Measurements from ENCODE around the gene ARAP2.
"Not testable (repeated sequence)": the region's sequence is repeated elsewhere in the genome, so short reads cannot be mapped to it uniquely, and the experiment has no call there.

Gene ARAP2

DNA sequence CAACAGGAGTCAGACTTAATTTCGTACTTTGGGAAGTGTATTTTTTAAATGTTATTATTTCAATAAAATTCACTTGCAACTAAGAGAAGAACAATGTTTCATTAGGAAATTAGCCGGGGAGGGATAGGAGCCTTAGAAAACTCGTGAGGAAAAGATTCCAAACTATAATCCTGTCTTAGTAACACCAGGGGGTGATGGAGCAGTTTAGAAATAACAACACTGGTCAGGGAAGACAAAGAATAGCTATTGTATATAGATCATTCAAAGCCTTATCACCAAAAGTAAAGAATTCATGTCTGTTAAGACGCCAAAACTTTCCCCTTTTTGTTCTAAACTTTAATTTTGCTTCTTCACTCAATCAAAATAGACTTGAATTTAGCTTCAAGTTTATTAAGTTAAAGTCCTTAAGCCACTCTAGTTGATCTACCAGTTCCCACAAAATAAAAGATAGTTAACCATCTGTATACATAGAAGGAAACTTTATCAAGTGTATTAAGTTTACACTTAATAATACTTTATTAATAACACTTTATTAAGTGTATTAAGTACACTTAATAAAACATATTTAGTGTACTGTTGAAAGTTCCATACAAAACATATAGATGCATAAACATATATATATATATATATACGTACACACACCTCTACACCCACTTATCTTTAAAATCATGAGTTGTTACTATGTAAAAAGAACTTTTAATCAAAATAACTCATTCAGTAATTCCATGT lies 60.5 kb downstream of the ARAP2 start:
- DNase-seq (ENCODE audit: low read depth in 2 of 2), result no peak

GRCh38 chr4:36183232-36183631 lies 61.1 kb downstream of the ARAP2 start:
- no peak for DNase-seq (ENCODE audit: low read depth in 2 of 2)

DNA sequence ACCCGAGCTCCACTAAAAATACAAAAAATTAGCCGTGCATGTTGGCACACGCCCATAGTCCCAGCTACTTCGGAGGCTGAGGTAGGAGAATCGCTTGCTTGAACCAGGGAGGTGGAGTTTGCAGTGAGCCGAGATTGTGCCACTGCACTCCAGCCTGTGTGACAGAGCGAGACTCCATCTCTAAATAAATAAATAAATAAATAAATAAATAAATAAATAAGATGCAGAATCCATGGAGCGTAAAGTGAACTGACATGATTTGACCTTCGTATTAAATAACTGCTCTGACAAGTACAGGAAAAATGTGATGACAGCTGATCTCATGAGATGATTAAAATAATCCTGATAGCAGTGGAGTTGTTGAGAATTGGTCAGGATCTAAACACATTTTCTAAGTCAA lies 62.0 kb downstream of the ARAP2 start:
- not testable (repeated sequence) for DNase-seq (ENCODE audit: low read depth in 2 of 2)

- DNase-seq (ENCODE audit: low read depth in 2 of 2), result no peak
These were observed 64.1 kb downstream of the ARAP2 start for GRCh38 chr4:36180206-36180605.

GRCh38 chr4:36178484-36178883 lies 65.8 kb downstream of the ARAP2 start:
- DNase-seq (ENCODE audit: low read depth in 2 of 2), result no peak

- DNase-seq (ENCODE audit: low read depth in 2 of 2), result no peak
These were observed 66.4 kb downstream of the ARAP2 start for GRCh38 chr4:36177946-36178345.

DNA sequence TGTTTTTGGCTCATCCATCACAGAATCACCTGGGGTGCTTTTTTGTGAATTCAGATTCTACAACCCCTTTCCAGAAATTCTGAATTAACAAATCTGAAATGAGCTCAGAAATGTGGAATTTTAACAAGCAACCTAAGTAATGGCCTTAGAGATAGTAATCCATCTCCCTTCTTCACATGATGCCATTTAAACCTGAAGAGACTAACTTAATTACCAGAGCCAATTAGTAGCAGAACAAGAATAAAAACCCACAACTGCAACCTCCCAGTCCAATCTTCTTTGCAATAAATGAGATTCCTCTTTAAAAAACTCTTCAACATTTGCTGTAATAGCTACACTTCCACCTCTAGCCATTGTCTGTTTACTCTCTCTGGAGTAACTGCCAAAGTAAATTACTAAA lies 69.7 kb downstream of the ARAP2 start:
- no peak for DNase-seq (ENCODE audit: low read depth in 2 of 2)

- no peak for DNase-seq (ENCODE audit: low read depth in 2 of 2)
These were observed 70.4 kb downstream of the ARAP2 start for GRCh38 chr4:36173905-36174304.

DNA sequence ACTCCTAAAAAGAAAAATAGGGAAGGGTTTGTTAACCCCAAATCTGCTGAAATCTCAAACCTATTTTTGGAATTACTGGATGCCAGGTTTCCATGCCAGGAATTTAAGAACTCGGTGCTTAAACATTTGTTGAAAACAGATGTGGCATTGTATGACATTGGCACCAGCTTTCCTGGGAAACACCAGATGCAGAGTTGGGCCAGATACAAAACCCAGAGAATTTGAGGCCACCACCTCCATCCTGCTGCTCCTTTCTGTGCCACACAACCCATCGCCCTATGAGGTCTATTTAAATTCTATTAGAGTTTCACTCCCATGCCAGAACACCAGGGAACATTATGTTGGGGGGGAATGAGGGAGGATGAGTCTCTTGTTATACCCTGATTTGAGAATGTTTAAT lies 71.7 kb downstream of the ARAP2 start:
- no peak for DNase-seq (ENCODE audit: low read depth in 2 of 2)

GRCh38 chr4:36168127-36168878 lies 76.0 kb downstream of the ARAP2 start:
- DNase-seq (ENCODE audit: low read depth in 2 of 2), result no peak

GRCh38 chr4:36165631-36166005 lies 78.7 kb downstream of the ARAP2 start:
- DNase-seq (ENCODE audit: low read depth in 2 of 2), result no peak

GRCh38 chr4:36164900-36165630 lies 79.2 kb downstream of the ARAP2 start:
- DNase-seq (ENCODE audit: low read depth in 2 of 2), result no peak

- no peak for DNase-seq (ENCODE audit: low read depth in 2 of 2)
These were observed 81.1 kb downstream of the ARAP2 start for GRCh38 chr4:36163198-36163597.

DNA sequence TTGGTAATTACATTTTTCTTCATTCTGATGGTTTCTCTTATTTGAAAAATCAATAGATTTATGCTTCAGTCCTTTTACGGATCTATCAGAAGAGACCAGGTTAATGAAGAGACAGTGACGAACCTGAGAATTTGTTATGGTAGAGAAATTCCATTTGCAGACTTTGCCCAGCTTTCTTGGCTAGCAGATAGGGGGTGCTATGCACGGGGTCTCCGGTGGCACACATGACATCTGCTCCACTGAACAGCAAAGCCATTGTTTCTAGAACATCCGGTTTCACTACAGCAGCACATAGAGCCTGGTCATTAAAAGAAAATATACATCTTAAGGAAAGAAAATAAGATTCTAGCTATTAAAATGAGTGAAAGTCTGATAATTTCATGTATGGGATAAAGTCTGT lies 85.1 kb downstream of the ARAP2 start:
- no peak for DNase-seq (ENCODE audit: low read depth in 2 of 2)

DNA sequence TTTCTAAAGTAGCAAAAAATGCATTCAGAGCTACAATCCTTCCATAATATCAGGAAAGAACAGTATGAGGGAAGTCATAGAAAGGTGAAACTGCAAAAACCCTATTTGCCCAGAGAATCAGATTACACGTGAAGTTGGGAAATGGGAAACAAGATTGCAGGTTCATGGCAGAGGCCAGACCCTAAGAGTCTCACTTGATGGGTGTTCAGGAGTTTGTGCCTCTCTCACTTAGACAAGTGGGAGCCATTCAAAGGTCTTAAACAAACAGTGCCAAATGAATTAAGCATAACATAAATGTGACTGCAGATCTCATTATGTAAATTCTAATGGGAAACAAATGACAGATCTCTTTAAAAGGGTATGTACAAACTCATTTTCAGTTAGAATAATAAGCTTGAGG lies 91.6 kb downstream of the ARAP2 start:
- no peak for DNase-seq (ENCODE audit: low read depth in 2 of 2)

- no peak for DNase-seq (ENCODE audit: low read depth in 2 of 2)
These were observed 101.8 kb downstream of the ARAP2 start for GRCh38 chr4:36142504-36142903.

GRCh38 chr4:36141186-36141585 lies 103.1 kb downstream of the ARAP2 start:
- DNase-seq (ENCODE audit: low read depth in 2 of 2), result no peak

GRCh38 chr4:36140421-36140820 lies 103.9 kb downstream of the ARAP2 start:
- no peak for DNase-seq (ENCODE audit: low read depth in 2 of 2)

- DNase-seq (ENCODE audit: low read depth in 2 of 2), result no peak
These were observed 106.1 kb downstream of the ARAP2 start for GRCh38 chr4:36138220-36138619.

DNA sequence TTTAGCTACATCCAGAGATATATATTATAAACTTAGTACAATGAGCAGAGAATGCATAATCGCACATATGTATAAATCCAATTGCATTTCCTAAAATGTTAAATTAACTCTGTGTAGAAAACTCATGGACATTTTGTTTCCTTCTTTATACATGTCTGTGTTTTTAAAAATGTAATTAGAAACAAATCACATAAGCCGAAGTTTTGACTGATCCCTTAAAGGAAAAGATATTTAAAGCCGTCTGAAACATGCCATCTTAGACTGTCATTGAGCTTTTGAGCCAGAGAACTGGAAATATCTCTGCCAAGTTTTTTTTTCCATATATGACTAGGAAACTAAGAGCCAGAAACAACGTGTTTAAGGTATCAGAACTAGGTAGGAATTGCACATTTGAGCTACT lies 107.0 kb downstream of the ARAP2 start:
- no peak for DNase-seq (ENCODE audit: low read depth in 2 of 2)

DNA sequence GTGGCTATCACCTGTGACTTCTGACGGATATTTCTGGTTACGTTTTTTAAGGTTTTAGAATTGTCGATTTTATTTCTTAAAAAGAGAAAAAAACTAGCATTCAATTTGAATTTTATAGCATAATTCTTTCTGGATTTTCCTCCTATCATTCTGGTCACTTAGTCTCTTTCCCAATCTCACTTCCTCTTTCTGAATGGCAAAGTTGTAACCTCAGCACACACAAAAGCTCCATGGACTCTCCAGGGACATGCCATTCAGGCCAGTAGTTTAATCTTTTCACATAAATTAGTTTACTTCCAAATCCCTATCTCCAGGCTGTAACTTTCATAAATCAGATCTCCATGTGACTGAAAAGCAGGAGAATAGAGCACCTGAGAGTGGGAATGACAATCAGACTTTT lies 110.7 kb downstream of the ARAP2 start:
- no peak for DNase-seq (ENCODE audit: low read depth in 2 of 2)

DNA sequence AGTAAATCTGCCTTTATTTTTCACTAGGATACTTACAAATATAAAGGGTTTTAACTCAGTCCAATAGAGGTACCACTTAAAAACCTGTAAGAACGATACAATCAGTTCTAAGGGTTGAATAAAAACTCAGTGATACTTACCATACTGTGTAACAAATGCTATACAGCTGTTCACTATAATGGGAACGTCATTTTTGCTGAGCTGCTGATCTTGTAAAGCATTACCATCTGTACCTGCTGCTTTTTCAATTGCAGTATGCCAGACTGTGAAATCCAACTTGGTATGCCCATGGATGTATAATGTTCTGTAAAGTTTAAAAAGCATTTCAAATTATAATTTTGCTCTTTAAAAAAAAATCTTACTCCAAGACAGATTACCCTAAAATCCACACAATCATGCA lies 111.2 kb downstream of the ARAP2 start:
- DNase-seq (ENCODE audit: low read depth in 2 of 2), result no peak

GRCh38 chr4:36130641-36131040 lies 113.7 kb downstream of the ARAP2 start:
- no peak for DNase-seq (ENCODE audit: low read depth in 2 of 2)
